Small intestine (tissue), 16 donors: ENCODE measurements around the gene SHISAL1. TPM values are rescaled to one million over a fixed set of nuclear protein-coding genes. Genes with fewer than 3 reads are reported as not detected.
A peak's percentile ranks its signal among the peaks of the same experiment; 100 is the strongest.

Experiments
- DNase-seq, 2 donors: peaks; one replicate each; pipeline versions ENCODE4 v3.0.0 to v3.0.0-alpha.2; 2013
- FAIRE-seq: peaks from 2 replicates; lab custom pipeline; 2012; peaks lifted over from hg19 to GRCh38; lab: Jason Lieb, UNC
- H3K27ac ChIP-seq, 3 donors: one replicate each; pipeline ENCODE4 v1.5.1; 2013; ENCODE audit warnings: low read length in 2 of 3, mild to moderate bottlenecking in 2 of 3, control low read depth in 1 of 3, inconsistent platforms in 1 of 3, low read depth in 1 of 3, moderate library complexity in 1 of 3
- H3K27me3 ChIP-seq, 3 donors: one replicate each; pipeline ENCODE4 v1.6.1; 2013; ENCODE audit warnings: low read length in 3 of 3, inconsistent platforms in 1 of 3; ENCODE audit not compliant: control insufficient read depth in 3 of 3, insufficient read depth in 3 of 3
- H3K36me3 ChIP-seq, 3 donors: one replicate each; pipeline ENCODE4 v1.6.1; 2013; ENCODE audit warnings: low read length in 3 of 3, inconsistent platforms in 1 of 3, low read depth in 1 of 3, mild to moderate bottlenecking in 1 of 3, moderate library complexity in 1 of 3; ENCODE audit not compliant: control insufficient read depth in 3 of 3, insufficient read depth in 2 of 3
- H3K4me1 ChIP-seq, 3 donors: one replicate each; pipeline ENCODE4 v1.6.1; 2013; ENCODE audit warnings: low read length in 2 of 3, inconsistent platforms in 1 of 3, low read depth in 1 of 3, mild to moderate bottlenecking in 1 of 3, moderate library complexity in 1 of 3; ENCODE audit not compliant: control insufficient read depth in 3 of 3, insufficient read depth in 2 of 3
- H3K4me3 ChIP-seq, 3 donors: one replicate each; pipeline ENCODE4 v1.5.1; 2013; ENCODE audit warnings: low read length in 3 of 3, control low read depth in 1 of 3, inconsistent platforms in 1 of 3, low read depth in 1 of 3, mild to moderate bottlenecking in 1 of 3, moderate library complexity in 1 of 3
- H3K9me3 ChIP-seq, 2 donors: one replicate each; pipeline ENCODE4 v1.6.1; 2013; ENCODE audit warnings: low read depth in 1 of 2, low read length in 1 of 2; ENCODE audit not compliant: control insufficient read depth in 2 of 2, insufficient read depth in 1 of 2
- WGBS, 3 donors: extraction: QIAGEN DNeasy Blood & Tissue Kit; methylation state at CpG; one replicate each; pipeline ENCODE4 v1.1.7; 2013; 5-methylcytosine and 5-hydroxymethylcytosine counted together
- long read RNA-seq, 10 donors: transcript quantifications; one replicate each; lab custom pipeline, GENCODE V29; 2026
- polyA plus RNA-seq, 4 donors: library from polyadenylated mRNA; stranded (reverse) in 3 of 4; unstranded in 1 of 4; fragments of 200-250 nt in 3 of 4; fragments of 120-200 nt in 1 of 4; gene quantifications; one replicate each; pipeline versions ENCODE4 v1.2.1 to v1.2.3, GENCODE V29; 2013
- donor health status: healthy with polysubstance abuse.
- donor health status: control.
- donor health status: control.
- donor health status: Bipolar disorder and iron deficiency.
- donor health status: healthy.

Gene SHISAL1
- polyA plus RNA-seq, result 1 to 10 TPM in 1 of 4 donors, under 1 TPM in 3; under 0.01 to 1.2 (median 0.55) TPM
- long read RNA-seq, donor 1, result 0 reads
- long read RNA-seq, donor 2, result 0 reads
- long read RNA-seq, donor 3, result 0 reads
- long read RNA-seq, donor 4, result 0 reads
- long read RNA-seq, donor 5, result 0 reads
- long read RNA-seq, donor 6, result 0 reads
- long read RNA-seq, donor 7, result 0 reads
- long read RNA-seq, donor 8, result 0 reads
- long read RNA-seq, donor 9, result 0 reads
- long read RNA-seq, donor 10, result 0 reads

DNA sequence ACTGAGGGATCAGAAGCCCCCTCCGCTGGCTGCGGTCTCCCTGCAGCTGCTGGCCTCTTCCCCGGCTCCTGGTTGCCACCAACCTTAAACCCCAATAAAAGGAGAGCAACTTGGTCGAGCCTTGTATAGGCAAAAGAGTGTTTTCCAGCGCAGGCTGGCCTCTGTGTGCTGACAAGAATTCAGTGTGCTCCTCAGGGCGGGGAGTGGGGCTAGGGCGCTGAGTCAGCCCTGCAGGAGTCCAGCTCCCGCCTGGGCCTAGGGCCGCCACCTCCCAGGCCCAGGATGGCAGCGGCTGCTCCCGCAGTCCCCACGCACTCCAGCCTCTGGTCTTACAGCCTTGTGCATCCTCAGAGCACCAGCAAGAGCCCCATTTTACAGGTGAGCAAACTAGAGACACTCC is at the start of gene SHISAL1:
SHISAL1 (minus strand) TSS at position 186 of the 400 bp plus-strand sequence. CDS start 12,006 bp downstream, outside the sequence.
- no peak for DNase-seq
- WGBS, 3 donors, result 79 to 87% (median 83%) methylated on average over 12 of the region's 12 CpGs
- Histone ChIP-seq H3K4me3 (no peak within 1 kb of the TSS), H3K27me3 (no peaks in the 10 kb centered on the region), H3K9me3 (no peaks in the 10 kb centered on the region), H3K36me3 (no peaks in the 10 kb centered on the region), H3K4me1 (no peaks in the 10 kb centered on the region), H3K27ac (no peak within 1 kb of the TSS)
- FAIRE-seq, result no peak

DNA sequence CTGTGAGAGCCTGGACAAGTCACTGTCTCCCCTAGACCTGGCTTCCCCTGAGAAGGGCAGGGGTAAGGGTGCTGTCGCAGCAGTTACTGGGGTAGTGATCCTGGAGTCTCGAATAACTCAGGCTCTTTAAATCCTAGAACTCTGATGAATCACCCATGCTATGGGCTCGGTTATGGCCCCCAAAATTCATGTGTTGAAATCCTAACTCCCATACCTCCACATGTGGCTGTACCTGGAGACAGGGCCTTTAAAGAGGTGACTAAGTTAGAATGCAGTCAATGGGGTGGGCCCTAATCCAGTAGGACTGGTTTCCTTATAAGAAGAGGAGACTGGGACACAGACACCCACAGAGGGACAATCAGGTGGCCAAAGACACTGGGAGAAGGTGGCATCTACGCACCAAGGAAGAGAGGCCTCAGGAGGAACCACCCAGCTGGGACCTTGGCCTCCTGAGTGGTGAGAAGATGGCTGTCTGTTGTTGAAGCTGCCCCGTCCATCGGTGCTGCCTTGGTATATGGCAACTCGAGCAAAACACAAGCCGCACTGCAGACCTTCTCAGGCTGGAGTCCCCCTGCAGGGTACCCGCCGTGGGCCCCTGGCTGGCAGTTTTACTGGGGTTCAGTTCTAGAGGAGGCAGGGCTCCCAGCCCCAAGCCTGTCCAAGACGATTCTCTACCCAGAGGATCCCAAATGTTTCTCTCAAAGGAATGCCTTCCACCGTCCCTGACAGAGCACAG is 48.8 kb upstream of the SHISAL1 start:
- Histone ChIP-seq H3K36me3 (no peaks in the 10 kb centered on the region), H3K27ac (peak overlapping the region in 1 of 3 donors; percentile 17), H3K27me3 (no peaks in the 10 kb centered on the region), H3K9me3 (no peaks in the 10 kb centered on the region), H3K4me1 (no peaks in the 10 kb centered on the region), H3K4me3 (no peak overlapping the region)
- WGBS, 3 donors, result 75 to 83% (median 76%) methylated on average over 12 of the region's 12 CpGs
- FAIRE-seq, result no peak
- DNase-seq, result no peak

DNA sequence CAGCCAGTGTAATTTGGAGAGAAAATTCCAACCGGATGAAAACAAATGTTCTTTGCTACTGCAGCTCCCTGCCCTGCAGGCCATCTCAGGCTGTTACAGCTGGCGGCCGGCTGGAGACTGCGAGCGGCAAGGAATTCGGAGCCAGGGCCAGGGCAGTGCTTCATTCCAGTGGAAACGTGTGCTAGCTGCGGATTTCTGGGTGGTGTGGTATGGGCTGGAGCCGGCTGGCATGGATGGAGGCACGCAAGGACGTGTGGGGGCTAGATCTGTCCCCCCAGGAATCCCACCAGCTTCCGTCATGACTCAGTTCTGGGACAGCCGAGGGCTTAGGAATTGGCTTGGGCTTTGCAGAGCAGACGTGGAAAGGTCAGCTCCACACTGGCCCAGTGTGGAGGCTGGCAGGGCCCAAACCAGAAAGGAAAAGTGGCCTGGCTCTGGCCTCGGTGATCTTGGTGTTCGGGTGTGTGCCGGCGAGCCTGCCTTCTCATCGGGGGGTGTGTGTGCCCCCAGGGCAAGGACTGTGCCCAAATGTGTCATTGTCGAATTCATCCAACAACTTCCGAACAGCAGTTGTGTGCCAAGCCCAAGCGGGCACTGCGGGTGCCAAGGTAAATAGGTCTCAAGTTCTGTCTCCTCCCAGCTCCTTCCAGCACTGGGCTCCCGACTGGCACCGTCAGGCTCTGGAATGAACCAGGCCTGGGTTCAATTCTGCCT is 48.1 kb upstream of the SHISAL1 start:
- FAIRE-seq (no peak), DNase-seq (no peak)
- peak overlapping the region in 1 of 3 donors; percentile 17 for H3K27ac ChIP-seq
- no peaks in the 10 kb centered on the region for H3K27me3 ChIP-seq
- 68 to 75% (median 74%) methylated on average over 25 of the region's 25 CpGs for WGBS, 3 donors
- no peak overlapping the region for H3K4me3 ChIP-seq
- H3K36me3 ChIP-seq, result no peaks in the 10 kb centered on the region
- H3K9me3 ChIP-seq, result no peaks in the 10 kb centered on the region
- no peaks in the 10 kb centered on the region for H3K4me1 ChIP-seq

DNA sequence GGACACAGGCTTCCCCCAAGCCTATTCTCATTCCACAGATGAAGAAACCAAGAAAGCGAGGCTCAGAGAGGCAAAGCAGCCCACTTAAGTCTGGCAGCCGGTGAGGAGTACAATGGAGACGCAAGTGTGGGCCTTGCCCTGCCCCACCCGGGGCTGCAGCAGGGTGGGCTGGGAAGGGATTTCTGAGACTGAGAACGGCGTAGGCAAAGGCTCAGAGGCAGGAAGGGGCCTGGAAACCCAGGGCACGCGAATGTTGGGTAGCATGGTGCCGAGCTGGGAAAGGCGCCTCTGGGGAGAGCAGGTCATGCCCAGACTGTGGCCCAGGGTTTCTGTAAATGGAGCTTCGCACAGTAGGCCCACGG is 47.5 kb upstream of the SHISAL1 start:
- no peak overlapping the region for H3K27ac ChIP-seq
- H3K4me1 ChIP-seq, result no peaks in the 10 kb centered on the region
- DNase-seq (no peak), FAIRE-seq (no peak)
- no peak overlapping the region for H3K4me3 ChIP-seq
- H3K27me3 ChIP-seq, result no peaks in the 10 kb centered on the region
- no peaks in the 10 kb centered on the region for H3K36me3 ChIP-seq
- 66 to 79% (median 70%) methylated on average over 12 of the region's 12 CpGs for WGBS, 3 donors
- no peaks in the 10 kb centered on the region for H3K9me3 ChIP-seq

DNA sequence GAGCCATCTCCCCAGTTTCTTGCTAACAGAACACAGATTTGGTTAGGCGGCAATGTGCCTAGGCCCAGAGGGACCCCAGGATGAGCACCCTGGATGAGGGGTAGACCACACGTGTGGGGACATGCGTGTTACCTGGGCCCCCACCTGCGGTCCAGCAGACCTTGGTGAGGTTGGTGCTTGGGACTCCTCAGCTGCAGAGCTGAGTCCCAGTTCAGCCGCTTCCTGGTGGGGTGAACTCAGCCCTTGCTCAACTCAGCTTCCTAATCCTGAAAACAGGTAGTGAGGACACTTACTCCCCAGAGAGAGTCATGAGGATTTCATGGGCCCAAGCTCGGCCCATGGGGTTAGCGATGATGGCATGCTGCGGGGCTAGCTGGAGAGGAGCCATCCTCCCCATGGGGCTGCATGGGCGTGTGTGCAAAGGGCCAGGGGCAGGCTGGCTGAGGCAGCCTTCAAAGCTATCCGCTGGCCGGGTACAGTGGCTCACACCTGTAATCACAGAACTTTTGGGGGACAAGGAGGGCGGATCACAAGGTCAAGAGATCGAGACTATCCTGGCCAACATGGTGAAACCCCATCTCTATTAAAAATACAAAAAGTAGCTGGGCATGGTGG is 46.9 kb upstream of the SHISAL1 start:
- Histone ChIP-seq H3K36me3 (no peaks in the 10 kb centered on the region), H3K27ac (no peak overlapping the region), H3K4me1 (no peaks in the 10 kb centered on the region), H3K27me3 (no peaks in the 10 kb centered on the region), H3K9me3 (no peaks in the 10 kb centered on the region), H3K4me3 (no peak overlapping the region)
- no peak for DNase-seq
- FAIRE-seq, result no peak
- WGBS, 3 donors, result 75 to 92% (median 76%) methylated on average over 13 of the region's 13 CpGs

DNA sequence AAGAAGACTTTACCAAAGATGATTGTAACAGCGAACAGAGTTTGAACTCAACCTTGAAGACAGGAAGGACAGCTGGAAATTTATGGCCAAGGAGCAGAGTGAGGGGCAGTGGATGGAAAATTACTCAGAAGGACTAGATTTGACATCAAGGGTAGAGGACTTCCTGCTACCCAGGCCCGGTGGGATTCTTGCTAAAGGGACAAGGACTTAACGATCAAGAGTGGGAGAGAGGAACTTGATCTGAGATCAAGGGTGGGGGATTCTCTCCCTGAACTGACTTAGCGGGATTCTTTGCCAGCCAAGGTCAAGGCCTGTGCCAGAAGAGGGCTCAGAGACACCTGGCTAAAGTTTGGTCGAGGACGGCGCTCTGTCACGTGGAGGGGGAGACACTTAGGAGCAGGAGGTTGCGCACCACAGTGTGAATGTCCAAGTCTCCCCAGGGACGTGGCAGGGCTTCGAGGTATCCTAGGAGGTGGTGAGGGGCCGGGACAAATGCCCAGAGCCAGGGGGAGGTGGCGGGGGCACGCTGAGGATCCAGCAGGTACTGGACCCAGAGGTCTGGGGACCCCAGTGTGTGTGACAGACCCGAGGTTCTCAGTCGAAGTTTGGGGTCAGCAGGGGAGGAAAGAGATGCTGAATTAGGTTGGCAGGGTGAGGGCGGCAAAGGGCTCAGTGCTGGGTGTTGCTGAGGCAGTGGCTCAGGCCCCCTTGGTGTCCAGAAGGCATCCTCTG is 46.1 kb upstream of the SHISAL1 start:
- WGBS, 3 donors, result 60 to 74% (median 61%) methylated on average over 15 to 17 of the region's 17 CpGs
- no peaks in the 10 kb centered on the region for H3K36me3 ChIP-seq
- no peaks in the 10 kb centered on the region for H3K4me1 ChIP-seq
- DNase-seq (no peak), FAIRE-seq (no peak)
- no peak overlapping the region for H3K4me3 ChIP-seq
- H3K27ac ChIP-seq, result no peak overlapping the region
- H3K9me3 ChIP-seq, result no peaks in the 10 kb centered on the region
- no peaks in the 10 kb centered on the region for H3K27me3 ChIP-seq

DNA sequence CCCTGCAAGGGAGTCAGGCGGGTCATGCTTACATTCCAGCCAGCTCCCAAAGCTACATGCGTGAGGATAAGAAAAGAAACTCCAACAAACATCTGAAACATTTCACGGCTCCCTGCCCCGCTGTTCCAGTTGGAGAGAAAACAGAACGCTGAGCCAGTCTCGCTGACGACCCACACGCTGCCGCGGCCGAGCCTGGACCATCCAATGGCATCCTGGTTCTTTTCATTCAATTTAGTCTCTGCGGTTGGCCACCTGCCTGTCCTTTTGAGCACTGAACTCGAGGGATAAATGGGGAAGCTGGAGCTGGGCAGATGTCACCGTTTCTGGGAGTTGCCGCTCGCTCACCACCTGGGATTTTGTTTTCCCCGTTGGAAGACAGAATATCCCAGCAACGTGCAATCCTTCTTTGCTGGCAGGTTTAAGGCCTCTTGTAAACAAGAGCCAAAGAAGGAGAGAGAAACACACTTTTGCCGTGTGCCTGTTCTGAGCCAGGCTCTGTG is 45.3 kb upstream of the SHISAL1 start:
- H3K9me3 ChIP-seq, result no peaks in the 10 kb centered on the region
- H3K4me1 ChIP-seq, result no peaks in the 10 kb centered on the region
- FAIRE-seq, result no peak
- H3K27me3 ChIP-seq, result no peaks in the 10 kb centered on the region
- DNase-seq, result no peak
- peak overlapping the region in 1 of 3 donors; percentile 28 for H3K27ac ChIP-seq
- WGBS, 3 donors, result 35 to 52% (median 45%) methylated on average over 19 of the region's 19 CpGs
- no peaks in the 10 kb centered on the region for H3K36me3 ChIP-seq
- H3K4me3 ChIP-seq, result no peak overlapping the region
